Choroid plexus epithelial cell (primary cell): ENCODE measurements around the gene TPSAB1.
A peak's percentile ranks its signal among the peaks of the same experiment; 100 is the strongest.

ENCODE experiments used
- DNase-seq: peaks from one replicate; pipeline ENCODE4 v3.0.0-alpha.2; 2010; ENCODE audit warnings: low read depth
- H3K4me3 ChIP-seq: 2 replicates; pipeline ENCODE4 v1.5.1; 2011; ENCODE audit warnings: low read depth, mild to moderate bottlenecking, control low read depth, low read length, moderate library complexity
- TF ChIP-seq, protein P1 (sequence below): conservative IDR thresholded peaks from 2 replicates; pipeline ENCODE4 v1.5.1; 2011; ENCODE audit warnings: low read depth, mild to moderate bottlenecking, control low read depth, inconsistent platforms, low read length, moderate library complexity

Gene TPSAB1

DNA sequence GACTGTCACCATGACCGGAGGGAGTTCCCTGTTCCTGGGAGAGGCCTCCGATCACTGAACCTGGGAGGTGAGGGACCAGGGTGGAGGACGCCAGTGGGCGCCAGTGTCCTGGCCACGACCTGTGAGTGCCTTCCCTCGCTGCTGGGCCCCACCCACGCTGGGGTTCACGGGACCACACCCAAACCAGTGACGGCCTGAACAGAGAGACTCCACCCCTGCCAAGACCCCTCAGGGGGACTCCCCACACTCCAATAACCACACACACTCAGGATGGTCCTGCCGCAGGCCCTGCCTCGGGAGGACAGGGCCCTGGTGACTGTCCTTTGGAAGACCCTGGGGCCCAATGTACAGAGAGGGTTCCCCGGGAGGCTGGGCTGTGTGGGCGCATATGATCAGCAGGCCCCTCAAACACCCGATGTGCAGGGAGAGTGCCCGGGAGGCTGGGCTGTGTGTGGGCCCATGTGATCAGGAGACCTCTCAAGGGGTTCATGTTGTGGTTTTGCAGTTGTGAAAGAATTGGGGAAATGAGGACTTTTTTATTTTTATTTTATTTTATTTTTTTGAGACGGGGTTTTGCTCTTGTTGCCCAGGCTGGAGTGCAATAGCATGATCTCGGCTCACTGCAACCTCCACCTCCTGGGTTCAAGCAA is 41.9 kb downstream of the TPSAB1 start:
- TF ChIP-seq, protein P1, sequence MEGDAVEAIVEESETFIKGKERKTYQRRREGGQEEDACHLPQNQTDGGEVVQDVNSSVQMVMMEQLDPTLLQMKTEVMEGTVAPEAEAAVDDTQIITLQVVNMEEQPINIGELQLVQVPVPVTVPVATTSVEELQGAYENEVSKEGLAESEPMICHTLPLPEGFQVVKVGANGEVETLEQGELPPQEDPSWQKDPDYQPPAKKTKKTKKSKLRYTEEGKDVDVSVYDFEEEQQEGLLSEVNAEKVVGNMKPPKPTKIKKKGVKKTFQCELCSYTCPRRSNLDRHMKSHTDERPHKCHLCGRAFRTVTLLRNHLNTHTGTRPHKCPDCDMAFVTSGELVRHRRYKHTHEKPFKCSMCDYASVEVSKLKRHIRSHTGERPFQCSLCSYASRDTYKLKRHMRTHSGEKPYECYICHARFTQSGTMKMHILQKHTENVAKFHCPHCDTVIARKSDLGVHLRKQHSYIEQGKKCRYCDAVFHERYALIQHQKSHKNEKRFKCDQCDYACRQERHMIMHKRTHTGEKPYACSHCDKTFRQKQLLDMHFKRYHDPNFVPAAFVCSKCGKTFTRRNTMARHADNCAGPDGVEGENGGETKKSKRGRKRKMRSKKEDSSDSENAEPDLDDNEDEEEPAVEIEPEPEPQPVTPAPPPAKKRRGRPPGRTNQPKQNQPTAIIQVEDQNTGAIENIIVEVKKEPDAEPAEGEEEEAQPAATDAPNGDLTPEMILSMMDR, result no peak
- no peak for DNase-seq
- no peak overlapping the region for H3K4me3 ChIP-seq

DNA sequence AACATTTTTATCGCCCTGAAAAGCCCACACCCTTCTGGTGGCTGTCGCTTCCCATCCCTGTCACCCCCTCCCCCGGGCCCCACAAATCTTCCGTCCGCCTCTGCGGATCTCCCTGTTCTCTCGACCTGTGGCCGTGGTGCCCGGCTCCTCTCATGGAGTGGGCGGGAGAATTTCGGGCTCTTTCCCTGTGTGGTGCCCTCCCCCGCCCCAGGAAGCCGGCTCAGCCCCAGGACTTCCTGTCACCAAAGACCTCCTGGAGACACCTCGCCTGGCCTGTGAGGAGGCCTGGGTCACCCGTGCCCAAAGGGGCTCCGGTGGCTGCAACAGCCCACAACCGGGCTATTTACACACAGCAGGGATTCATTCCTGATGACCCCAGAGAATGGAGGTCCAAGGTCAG is 42.8 kb downstream of the TPSAB1 start:
- TF ChIP-seq, protein P1, result no peak
- no peak overlapping the region for H3K4me3 ChIP-seq
- no peak for DNase-seq

DNA sequence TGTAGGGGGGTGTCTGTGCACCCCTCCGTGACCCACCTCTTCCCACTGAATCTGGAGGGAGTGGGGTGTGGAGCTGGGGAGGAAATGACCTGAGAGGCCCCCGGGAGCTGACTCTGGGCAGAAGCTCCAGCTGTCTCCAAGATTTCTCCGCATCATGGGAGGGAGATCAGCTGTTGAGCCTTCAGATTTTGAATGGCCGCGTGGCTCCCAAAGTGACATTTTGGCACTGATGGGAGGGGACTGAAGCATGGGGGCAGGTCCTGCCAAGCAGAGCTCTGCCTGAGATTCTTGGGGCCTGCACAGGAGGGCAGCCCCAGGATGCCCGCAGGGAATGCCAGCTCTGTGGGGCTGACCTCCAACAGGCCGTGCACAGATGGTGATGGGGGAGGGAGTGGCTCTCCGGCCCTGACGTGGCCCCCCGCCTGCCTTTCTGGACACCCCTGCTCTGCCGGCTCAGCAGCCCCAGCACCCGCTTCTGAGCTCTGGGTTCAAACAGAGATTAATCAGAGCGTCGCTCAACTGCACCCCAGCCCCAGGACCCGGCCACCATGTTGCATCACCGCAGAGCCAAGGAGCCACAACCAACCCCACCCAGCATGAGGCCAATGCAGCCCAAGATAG is 43.6 kb downstream of the TPSAB1 start:
- TF ChIP-seq, protein P1, result no peak
- no peak overlapping the region for H3K4me3 ChIP-seq
- no peak for DNase-seq

DNA sequence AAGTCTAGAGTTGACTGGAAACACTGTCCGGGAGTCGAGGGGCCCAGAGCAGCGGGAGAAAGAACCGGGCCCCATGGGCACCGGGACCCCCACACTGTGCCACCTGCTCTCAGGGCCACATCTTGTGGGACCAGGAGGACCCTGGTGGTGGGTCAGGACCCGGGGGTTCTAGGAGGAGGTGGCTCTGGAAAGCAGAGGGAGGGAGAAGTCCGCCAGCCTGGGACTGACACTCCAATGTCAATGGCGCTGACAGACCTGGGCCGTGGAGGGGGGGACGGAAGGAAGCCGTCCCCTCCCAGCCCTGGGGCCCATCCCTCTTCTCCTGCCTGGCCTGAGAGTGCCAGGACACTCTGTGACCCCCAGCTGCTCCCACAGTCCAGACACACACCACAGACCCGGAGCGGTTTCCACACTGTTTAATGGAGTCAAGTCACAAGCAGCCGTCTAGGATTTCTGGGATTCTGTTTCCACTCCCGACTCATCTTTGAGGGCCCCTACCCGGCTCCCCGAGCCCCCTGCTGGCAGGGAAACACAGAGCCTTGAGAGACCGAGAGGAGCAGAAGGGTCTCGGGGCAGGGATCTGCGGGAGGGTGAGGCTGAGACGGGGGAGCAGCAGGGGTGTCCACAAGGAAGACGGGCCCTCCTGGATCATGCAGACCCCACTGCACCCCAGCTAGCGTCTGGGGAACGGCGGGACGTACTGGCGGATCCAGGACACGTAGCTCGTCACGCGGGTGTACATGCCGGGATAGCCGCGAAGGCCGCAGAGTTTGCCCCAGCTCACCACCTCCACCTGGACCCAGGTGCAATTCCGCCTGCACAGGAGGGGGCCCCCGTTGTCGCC is 45.4 kb downstream of the TPSAB1 start:
- TF ChIP-seq, protein P1, result no peak
- no peak overlapping the region for H3K4me3 ChIP-seq
- no peak for DNase-seq

DNA sequence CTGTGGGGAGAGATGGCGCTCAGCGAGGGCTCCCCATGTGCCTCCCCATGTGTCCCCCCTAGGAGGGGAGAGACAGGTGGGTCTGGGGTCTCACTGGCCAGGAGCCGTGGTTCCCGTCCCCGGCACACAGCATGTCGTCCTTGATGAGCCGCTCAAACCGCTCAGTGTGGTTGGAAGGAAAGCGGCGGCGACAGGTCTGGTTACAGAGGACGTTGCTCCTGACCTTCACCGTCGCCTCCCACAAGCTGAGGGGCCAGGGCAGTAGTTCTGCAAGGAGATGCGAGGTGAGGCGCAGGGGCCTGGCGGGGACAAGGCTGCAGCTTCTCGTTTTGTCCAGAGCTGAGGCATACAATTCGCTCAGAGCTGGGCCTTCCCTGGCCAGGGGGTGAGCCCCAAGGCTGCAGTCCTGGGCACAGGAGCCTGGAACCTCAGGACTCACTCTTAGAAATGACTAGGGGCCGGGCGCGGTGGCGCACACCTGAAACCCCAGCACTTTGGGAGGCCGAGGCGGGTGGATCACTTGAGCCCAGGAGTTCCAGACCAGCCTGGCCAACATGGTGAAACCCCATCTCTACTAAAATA is 46.1 kb downstream of the TPSAB1 start:
- no peak overlapping the region for H3K4me3 ChIP-seq
- no peak for DNase-seq
- TF ChIP-seq, protein P1, result no peak

DNA sequence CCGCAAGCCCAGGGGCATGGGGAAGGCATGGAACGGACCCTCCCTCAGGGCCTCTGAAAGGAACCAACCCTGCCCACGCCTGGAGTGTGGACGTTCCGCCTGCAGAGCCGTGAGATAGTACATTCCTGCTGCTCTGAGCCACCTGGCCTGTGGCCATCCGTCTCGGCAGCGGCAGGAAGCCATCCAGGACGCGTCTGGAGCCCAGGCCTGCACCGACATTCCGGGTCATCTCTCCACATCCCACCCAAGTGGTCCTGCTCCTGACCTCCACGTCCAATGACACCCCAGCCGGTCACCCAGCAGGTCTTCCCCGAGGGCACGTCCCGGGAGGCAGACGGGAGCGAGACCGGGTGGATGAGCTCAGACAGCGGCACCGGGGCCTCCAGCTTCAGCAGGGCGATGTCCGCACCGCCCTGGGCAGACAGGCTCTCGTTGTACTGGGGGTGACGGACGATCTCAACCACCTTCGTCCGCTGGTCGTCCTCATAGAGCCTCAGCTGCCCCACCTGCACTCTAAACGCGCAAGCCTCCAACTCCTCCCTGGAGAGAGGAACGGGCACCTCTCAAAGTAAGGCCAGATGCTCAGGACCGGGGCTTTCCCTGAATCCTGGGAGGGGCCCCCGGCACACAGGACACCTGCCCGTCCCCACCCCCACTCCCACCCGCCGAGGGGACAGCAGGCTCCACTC is 47.6 kb downstream of the TPSAB1 start:
- no peak overlapping the region for H3K4me3 ChIP-seq
- peak; percentile 33 for DNase-seq
- TF ChIP-seq, protein P1, result no peak
